OCI-LY3 (cell line): ENCODE data around the gene COPG1.

Source experiments
- CTCF ChIP-seq: fragments of 200-600, 300-600 bp; sonication (generic); IDR thresholded peaks from 2 replicates; pipeline ENCODE4 v1.5.1; 2014; ENCODE audit warnings: antibody characterized with exemption, low read length, low read depth
- EZH2phosphoT487 ChIP-seq: fragments of 200-600 bp; shearing (Covaris generic); IDR thresholded peaks from 2 replicates; pipeline ENCODE4 v1.6.1; 2018; ENCODE audit warnings: antibody characterized with exemption, mixed run types, low read depth

DNA sequence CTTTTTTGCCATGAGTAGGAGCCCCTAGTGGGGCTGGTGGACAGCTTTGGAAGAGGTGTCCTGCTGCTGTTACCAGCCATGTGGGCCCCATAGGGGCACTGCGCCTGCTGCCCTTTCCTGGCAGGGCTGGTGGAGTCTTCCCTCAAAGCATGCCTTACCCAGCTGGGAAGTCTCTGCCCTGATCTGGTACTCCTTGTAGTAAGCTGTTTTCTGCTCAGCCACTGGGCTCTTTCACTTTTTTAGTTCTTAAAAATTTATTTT is 55.5 kb downstream of the COPG1 start:
- no peak for TF ChIP-seq CTCF
- no peak for TF ChIP-seq EZH2phosphoT487
